IPS-15b (cell line): ENCODE results near the gene RRH.
"Not testable (repeated sequence)": the region's sequence is repeated elsewhere in the genome, so short reads cannot be mapped to it uniquely, and the experiment has no call there.

Source experiments
- H3K27me3 ChIP-seq: one replicate; pipeline ENCODE4 v1.6.1; 2013; ENCODE audit warnings: low read length; ENCODE audit not compliant: control insufficient read depth, insufficient read depth
- H3K36me3 ChIP-seq: one replicate; pipeline ENCODE4 v1.6.1; 2013; ENCODE audit warnings: low read length; ENCODE audit not compliant: control insufficient read depth, insufficient read depth
- H3K4me1 ChIP-seq: one replicate; pipeline ENCODE4 v1.6.1; 2013; ENCODE audit warnings: mild to moderate bottlenecking, low read length; ENCODE audit not compliant: control insufficient read depth, insufficient read depth
- H3K4me3 ChIP-seq: one replicate; pipeline ENCODE4 v1.5.1; 2013; ENCODE audit warnings: low read depth, low read length
- H3K9ac ChIP-seq: one replicate; pipeline ENCODE4 v1.6.1; 2013; ENCODE audit warnings: low read depth, mild to moderate bottlenecking, low read length
- H3K9me3 ChIP-seq: one replicate; pipeline ENCODE4 v1.6.1; 2013; ENCODE audit warnings: mild to moderate bottlenecking, low read length; ENCODE audit not compliant: control insufficient read depth, insufficient read depth

The RRH gene

GRCh38 chr4:109875106-109875505 is 47.3 kb downstream of the RRH start:
- no peaks in the 10 kb centered on the region for H3K9me3 ChIP-seq
- no peak overlapping the region for H3K9ac ChIP-seq
- H3K4me1 ChIP-seq, result no peaks in the 10 kb centered on the region
- no peak overlapping the region for H3K4me3 ChIP-seq
- H3K27me3 ChIP-seq, result no peaks in the 10 kb centered on the region
- H3K36me3 ChIP-seq, result no peaks in the 10 kb centered on the region

GRCh38 chr4:109875553-109875952 is 47.8 kb downstream of the RRH start:
- H3K4me1 ChIP-seq, H3K36me3 ChIP-seq, H3K9ac ChIP-seq, H3K27me3 ChIP-seq, H3K4me3 ChIP-seq, H3K9me3 ChIP-seq: not testable (repeated sequence)

GRCh38 chr4:109876634-109877265 is 49.0 kb downstream of the RRH start:
- Histone ChIP-seq H3K36me3 (no peaks in the 10 kb centered on the region), H3K9me3 (no peaks in the 10 kb centered on the region), H3K27me3 (no peaks in the 10 kb centered on the region), H3K4me3 (no peak overlapping the region), H3K9ac (no peak overlapping the region), H3K4me1 (no peaks in the 10 kb centered on the region)

- H3K27me3 ChIP-seq, result no peaks in the 10 kb centered on the region
- no peak overlapping the region for H3K4me3 ChIP-seq
- no peaks in the 10 kb centered on the region for H3K9me3 ChIP-seq
- H3K4me1 ChIP-seq, result no peaks in the 10 kb centered on the region
- H3K9ac ChIP-seq, result no peak overlapping the region
- no peaks in the 10 kb centered on the region for H3K36me3 ChIP-seq
Observed at GRCh38 chr4:109877400-109877799, 49.6 kb downstream of the RRH start.

GRCh38 chr4:109878355-109878754 is 50.6 kb downstream of the RRH start:
- Histone ChIP-seq H3K9ac (no peak overlapping the region), H3K4me3 (no peak overlapping the region), H3K9me3 (no peaks in the 10 kb centered on the region)

GRCh38 chr4:109879081-109879480 is 51.3 kb downstream of the RRH start:
- H3K9me3 ChIP-seq, result no peaks in the 10 kb centered on the region
- no peaks in the 10 kb centered on the region for H3K36me3 ChIP-seq
- H3K4me1 ChIP-seq, result no peaks in the 10 kb centered on the region
- H3K9ac ChIP-seq, result no peak overlapping the region
- H3K4me3 ChIP-seq, result no peak overlapping the region
- H3K27me3 ChIP-seq, result no peaks in the 10 kb centered on the region

More at GRCh38 chr4:109878355-109878754, 50.6 kb downstream of the RRH start:
- Histone ChIP-seq H3K4me1 (no peaks in the 10 kb centered on the region), H3K27me3 (no peaks in the 10 kb centered on the region), H3K36me3 (no peaks in the 10 kb centered on the region)

- H3K27me3 ChIP-seq, result no peaks in the 10 kb centered on the region
- no peak overlapping the region for H3K9ac ChIP-seq
- H3K4me1 ChIP-seq, result no peaks in the 10 kb centered on the region
- no peaks in the 10 kb centered on the region for H3K36me3 ChIP-seq
- H3K9me3 ChIP-seq, result no peaks in the 10 kb centered on the region
- H3K4me3 ChIP-seq, result no peak overlapping the region
Observed at GRCh38 chr4:109879636-109880314, 52.0 kb downstream of the RRH start.

GRCh38 chr4:109886303-109886702 is 58.5 kb downstream of the RRH start:
- H3K4me3 ChIP-seq, result no peak overlapping the region
- H3K9ac ChIP-seq, result no peak overlapping the region
- no peaks in the 10 kb centered on the region for H3K27me3 ChIP-seq
- H3K36me3 ChIP-seq, result no peaks in the 10 kb centered on the region
- H3K4me1 ChIP-seq, result no peaks in the 10 kb centered on the region
- H3K9me3 ChIP-seq, result no peaks in the 10 kb centered on the region

- H3K9me3 ChIP-seq, result no peaks in the 10 kb centered on the region
- no peaks in the 10 kb centered on the region for H3K36me3 ChIP-seq
- no peaks in the 10 kb centered on the region for H3K4me1 ChIP-seq
- H3K9ac ChIP-seq, result no peak overlapping the region
- no peaks in the 10 kb centered on the region for H3K27me3 ChIP-seq
- H3K4me3 ChIP-seq, result no peak overlapping the region
Observed at GRCh38 chr4:109887071-109887470, 59.3 kb downstream of the RRH start.

GRCh38 chr4:109890076-109890475 is 62.3 kb downstream of the RRH start:
- H3K9me3 ChIP-seq, result no peaks in the 10 kb centered on the region
- H3K4me1 ChIP-seq, result no peaks in the 10 kb centered on the region
- H3K27me3 ChIP-seq, result no peaks in the 10 kb centered on the region
- no peak overlapping the region for H3K4me3 ChIP-seq
- H3K36me3 ChIP-seq, result no peaks in the 10 kb centered on the region
- no peak overlapping the region for H3K9ac ChIP-seq
